ENCODE data around the gene ZBTB7C. TPM values are rescaled to one million over a fixed set of nuclear protein-coding genes. Genes with fewer than 3 reads are reported as not detected.

ZBTB7C gene
- total RNA-seq, 2 experiments from 2014 or later = 0.04 to 0.06 TPM

DNA sequence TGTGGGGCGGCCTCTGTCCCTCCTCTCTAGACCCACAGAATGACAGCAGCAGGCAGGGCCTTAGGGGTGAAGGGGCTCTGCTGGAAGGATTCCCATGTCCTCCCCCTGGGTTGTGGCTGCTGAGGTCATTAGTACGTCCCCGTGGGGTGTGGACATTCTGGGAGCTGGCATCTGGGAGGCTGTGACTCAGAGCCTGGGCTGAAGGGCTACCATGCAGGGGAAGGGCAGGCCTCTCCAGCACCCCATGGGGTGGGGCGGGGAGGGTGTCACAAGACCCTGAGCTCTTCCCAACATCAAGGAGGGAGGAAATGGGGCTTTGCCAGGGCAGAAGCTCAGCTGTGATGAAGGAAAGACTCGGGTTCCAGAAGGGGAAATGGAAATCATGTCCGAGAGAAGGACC lies 373.0 kb downstream of the ZBTB7C start:
- CTCF ChIA-PET = no interaction called here
- POLR2A ChIA-PET = no interaction called here

GRCh38 chr18:48035556-48035860 lies 373.7 kb downstream of the ZBTB7C start:
- ChIA-PET POLR2A (no interaction called here), CTCF (no interaction called here)

DNA sequence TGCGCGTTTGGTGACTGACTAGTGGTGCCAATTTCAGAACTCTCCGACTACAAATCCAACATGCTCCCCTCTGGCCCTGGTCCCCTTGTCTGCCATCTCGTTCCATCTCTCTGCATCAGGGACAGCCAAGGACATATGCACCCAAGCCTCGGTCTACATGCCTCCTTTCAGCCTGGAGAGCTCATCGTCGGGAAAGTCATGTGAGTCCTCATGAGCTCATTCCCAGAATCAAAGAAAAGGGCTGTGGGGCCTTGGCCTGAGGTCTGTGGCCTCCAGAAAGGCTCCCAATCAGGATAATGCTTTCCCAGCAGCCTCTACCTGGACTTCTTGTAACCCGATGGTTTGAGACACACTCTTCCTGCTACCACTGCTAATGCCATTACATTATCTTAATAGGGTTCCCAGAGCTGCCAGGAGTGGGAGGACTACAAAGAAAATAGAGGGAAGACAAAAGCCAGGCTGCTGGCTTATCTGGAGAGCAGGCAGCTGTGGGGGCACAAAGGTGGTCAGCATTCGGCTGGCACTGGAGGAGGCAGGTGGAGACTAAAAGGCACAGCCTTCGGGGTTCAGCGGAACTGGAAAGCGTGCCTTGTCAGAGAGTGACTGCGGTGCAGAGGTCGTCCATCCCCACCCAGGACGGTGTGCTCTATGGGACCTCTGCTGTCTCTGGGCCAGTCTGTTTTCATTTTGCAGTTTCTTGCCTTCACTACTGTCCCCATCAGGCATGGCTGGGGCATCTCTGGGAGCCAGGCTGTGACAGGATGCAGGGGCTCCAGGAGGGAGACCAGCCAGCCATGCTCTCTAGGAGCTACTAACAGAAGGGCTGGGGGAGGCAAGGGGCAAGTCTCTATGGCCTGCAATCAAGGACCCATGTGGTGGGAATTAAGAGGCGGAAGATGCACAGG lies 374.3 kb downstream of the ZBTB7C start:
- CTCF ChIA-PET = no interaction called here

DNA sequence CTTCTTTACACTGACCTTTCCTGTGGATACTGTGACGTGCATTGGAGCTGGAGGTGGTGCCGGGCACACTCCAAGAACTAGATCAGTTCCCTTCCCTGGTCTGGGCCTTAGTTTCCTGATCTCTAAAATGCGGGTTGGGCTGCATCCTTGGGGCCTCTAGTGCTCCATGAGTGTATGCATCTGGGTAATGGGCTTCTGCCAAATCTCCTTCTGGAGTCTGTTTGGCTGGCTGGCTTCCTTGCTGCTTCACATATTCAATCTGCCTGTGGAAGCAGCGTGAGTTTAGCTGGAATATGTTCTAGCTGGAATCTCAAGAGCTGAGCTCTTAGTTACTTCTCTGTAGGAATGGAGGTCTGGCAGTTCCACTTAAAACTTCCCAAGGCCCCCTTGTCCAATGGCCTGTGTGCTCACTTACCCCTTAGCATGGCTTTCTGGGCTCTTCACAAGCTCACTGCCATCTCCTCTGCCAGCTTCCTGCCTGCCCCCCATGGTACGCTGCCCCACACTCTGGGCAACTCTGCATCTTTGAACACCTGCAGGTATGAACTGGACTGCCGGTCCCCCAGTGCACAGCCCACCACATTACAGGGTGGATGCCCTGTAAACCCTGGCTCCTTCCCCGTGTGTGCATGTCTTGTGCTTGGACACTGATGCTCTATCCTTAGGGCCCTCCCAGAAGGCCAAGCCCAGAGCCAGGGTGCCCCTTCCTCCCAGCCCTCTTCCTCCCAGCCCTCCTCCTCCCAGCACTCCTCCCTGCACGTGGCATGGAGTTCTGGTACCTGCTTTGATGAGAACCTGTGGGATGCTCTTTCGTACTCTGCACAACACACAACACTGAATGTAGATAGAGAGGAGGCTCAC lies 375.2 kb downstream of the ZBTB7C start:
- ChIA-PET CTCF (no interaction called here), POLR2A (no interaction called here)

More for the DNA sequence above, 374.3 kb downstream of the ZBTB7C start:
- POLR2A ChIA-PET = no interaction called here

DNA sequence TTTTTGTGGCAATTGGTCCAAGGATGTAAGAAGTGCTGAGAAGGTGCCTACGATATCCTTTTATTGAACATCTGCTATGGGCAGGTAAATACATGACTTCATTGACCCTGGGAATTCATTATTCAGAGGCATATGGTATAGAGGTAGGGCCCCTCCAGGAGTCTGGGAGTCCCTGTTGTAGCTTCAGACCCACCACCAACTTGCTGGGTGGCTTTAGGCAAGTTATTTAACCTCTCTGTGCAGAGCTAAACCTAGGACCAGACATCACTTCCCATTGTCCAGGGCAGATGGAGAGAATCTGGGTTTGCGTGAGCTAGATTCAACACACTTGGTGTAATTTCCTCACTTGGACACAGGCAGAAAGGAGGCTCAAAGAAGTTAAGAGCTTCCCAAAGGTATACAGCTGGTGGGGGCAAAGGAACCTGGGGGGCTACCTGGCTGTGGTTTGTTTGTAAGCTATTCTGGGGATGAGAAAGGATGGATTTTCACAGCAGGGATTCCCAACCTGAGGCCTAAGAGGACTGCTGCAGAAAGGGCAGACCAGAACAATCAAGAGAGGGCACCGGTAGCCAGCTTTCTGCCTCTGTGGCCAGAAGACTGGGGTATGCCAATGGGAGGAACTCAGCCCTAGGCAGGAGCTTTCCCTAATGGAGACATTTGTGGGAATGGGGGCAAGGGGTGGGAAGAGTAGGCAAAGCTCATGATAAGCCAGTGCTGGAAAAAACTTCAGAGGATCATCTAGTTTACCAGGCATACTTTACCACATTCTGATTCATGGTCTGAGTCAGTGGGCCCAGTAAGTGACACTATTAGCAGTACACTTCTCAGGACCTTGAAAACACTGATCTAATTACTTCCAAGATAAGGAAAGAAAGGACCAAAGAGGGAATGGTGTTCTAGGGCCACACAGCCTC lies 376.1 kb downstream of the ZBTB7C start:
- ChIA-PET CTCF (interaction anchor here (0.6 kb wide), 2 partner anchors 68 to 361 kb away, joined by 3 read pairs; no protein-coding TSS in a partner anchor), POLR2A (no interaction called here)

DNA sequence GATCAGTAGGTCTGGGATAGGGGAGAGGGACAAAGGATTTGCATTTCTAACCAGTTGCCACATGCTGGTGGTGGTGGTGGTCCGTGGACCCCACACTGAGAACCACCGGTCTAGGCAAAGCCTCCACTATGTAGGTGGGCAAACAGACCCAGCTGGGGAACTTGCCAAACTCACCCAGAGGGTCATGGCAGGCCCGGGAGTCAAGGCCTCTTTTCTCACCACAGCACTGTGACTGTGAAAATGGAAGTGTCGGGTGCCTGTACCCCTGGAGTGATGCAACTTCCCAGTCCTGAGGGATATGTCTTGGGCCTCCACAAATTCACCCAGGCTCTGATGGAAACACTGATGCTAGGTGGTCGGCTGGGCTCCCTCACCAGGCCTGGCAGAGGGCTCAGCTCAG lies 377.5 kb downstream of the ZBTB7C start:
- POLR2A ChIA-PET = no interaction called here
- CTCF ChIA-PET = interaction anchor here (1.0 kb wide), 1 partner anchor 414 kb away, joined by 3 read pairs; no protein-coding TSS in a partner anchor

DNA sequence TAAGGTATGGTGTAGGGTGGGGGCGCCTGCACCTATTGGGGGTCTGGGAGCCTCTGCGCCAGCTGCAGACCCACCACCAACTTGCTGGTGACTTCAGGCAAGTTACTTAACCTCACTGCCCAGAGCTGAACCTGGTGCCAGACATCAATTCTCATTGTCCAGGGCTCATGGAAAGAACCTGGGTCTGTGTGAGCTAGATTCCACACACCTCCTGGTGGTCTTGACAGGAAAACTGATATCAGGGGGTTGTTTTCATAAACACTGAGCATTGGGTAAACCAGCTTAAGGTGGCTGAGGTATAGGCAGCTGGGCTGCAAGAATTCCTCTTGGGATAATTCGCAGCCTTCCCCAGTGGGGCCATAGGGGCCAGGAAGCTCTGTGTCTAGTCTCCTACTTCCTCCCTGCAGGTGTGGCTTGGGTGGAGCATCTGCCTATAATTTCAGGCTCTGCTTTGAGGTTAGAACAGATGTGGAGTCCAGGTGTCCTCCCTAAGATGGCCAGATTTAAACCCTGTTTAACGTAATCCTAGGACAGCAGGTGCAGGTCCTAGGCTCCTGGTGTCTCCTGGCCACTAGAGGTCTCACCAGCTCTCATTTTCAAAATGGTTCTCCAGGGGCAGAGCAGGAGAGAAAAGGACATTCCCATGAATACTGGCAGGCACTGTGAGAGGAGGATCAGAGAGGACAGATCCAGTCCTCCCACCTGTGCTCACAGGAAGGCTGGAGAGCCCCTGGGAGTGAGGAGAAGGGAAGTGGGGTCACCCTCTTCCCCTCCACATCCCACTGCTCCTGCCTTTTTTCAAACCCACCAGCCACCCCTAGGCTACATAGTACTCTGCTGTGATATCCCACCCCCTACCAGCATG lies 378.3 kb downstream of the ZBTB7C start:
- POLR2A ChIA-PET = interaction anchor here (0.5 kb wide), 1 partner anchor 437 kb away, joined by 3 read pairs; no protein-coding TSS in a partner anchor
- CTCF ChIA-PET = interaction anchor here (0.6 to 1.0 kb wide), 2 partner anchors 44 to 414 kb away, joined by 3 read pairs; no protein-coding TSS in a partner anchor

DNA sequence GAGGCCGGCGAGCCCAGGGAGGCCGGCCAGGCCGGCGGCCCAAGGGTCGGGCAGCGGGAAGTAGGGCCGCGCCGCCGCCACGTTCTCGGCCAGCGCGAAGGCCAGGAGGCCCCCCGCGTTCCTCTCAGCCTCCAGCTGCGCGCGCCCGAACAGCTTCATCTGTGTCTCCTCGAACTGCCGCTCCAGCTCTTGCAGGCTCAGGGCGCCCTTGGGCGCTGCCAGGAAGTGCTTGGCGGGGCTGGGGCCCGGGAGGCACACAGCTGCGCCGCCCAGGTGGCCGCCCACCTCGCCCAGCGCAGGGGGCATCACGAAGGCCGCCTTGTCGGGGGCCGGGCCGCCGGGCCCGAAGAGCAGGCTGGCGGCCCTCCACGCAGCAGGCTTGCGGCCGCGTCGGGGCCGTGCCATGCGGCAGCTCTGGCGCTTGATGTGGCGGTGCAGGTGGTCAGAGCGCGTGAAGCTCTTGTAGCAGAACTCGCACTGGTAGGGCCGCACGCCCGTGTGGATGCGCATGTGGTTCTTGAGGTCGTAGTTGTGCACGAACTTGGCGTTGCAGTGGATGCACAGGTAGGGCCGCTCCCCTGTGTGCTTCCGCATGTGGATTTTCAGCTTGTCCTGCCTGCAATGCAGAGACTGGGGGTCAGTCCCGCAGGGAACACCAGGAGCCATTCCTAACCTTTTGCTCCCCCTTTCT lies 379.7 kb downstream of the ZBTB7C start:
- POLR2A ChIA-PET = no interaction called here
- CTCF ChIA-PET = interaction anchor here (1.0 kb wide), 1 partner anchor 43 kb away, joined by 4 read pairs; no protein-coding TSS in a partner anchor

GRCh38 chr18:48028696-48029095 lies 380.5 kb downstream of the ZBTB7C start:
- CTCF ChIA-PET = no interaction called here
- POLR2A ChIA-PET = interaction anchor here (0.5 kb wide), 1 partner anchor 98 kb away, joined by 4 read pairs; no protein-coding TSS in a partner anchor

GRCh38 chr18:48028081-48028480 lies 381.1 kb downstream of the ZBTB7C start:
- CTCF ChIA-PET = interaction anchor here (0.7 kb wide), 1 partner anchor 262 kb away, joined by 4 read pairs; no protein-coding TSS in a partner anchor
- POLR2A ChIA-PET = no interaction called here

DNA sequence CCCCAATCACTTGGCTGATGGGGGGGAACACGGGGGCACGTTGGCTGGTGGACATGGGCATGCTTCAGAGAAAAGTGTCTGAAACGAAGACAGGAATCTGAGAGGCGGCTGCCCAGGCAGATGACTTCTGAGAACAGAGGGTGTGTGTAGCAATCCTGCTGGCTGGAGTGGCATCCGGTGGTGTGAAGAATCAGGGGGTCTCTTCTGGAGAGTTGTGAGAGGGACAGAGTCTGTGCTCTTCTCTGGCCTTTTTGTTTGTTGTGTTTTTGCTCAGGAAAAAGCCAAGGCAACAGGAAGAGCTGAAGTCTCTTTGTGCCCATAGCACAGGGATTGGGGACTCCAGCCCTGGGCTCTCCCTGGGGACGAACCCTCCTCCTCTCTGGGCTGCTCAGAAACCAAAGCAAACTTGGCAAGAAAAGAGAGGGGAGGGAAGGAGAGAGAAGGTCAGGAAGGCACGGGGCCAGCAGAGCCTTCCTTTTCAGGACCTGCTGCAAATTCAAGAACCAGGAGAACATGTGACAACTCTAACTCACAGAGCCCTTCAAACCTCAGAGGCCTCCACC lies 381.7 kb downstream of the ZBTB7C start:
- CTCF ChIA-PET = no interaction called here
- POLR2A ChIA-PET = no interaction called here

DNA sequence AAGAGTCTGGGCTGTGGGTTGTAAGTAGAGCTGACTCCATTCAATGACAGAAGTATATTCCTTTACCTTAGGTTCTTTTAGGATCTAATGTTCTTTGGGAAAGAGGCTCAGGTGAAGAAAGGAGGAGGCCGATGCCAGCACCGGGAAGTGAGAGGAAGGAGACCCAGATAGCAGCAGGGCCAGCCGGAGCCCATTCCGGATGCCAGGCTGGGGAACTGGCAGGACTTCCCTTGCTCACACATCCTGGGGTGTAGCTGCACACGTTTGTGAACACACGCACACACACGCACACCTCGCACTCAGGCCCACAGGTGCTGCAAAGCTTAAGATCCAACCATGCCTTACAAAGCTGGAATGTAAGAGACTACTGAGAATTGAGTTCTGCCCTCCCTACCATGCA lies 383.0 kb downstream of the ZBTB7C start:
- ChIA-PET POLR2A (interaction anchor here (0.6 kb wide), 1 partner anchor 15 kb away, joined by 4 read pairs; no protein-coding TSS in a partner anchor), CTCF (no interaction called here)

DNA sequence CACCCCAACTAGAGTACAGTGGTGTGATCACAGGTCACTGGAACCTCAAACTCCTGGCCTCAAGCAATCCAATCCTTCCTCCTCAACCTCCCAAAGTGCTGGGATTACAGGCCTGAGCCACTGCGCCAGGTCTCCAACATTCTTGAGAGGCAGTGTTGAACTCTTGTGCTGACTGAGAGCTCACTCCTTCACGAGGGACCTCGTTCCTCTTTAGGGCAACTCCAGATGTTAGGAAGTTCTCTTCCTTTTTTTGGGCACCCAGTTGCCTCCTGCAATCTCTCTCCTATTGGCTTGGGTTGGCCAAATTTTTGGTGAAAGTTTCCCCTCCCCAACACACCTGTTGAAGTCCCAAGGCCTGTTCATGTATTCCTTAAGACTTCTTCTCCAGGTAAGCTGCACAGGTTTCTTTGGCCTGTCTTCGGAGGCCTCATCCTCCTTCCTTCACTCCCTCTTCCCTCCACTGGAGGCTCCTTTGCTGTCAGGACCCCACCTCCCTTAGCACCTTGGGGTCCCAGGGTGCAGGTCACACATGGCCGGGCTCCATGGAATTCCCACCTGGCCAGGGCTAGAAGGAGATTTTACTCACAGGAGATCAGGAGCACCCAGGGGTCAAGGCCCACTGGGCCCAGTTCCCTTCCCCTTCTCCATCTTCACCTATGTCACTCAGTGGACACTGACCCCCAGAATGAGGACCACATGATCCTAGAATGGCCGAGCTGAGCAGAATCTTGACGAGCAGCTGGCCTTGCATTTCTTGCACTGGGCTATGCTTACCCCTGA lies 384.1 kb downstream of the ZBTB7C start:
- POLR2A ChIA-PET = no interaction called here
- CTCF ChIA-PET = interaction anchor here (1.2 kb wide), 1 partner anchor 252 kb away, joined by 3 read pairs; no protein-coding TSS in a partner anchor

DNA sequence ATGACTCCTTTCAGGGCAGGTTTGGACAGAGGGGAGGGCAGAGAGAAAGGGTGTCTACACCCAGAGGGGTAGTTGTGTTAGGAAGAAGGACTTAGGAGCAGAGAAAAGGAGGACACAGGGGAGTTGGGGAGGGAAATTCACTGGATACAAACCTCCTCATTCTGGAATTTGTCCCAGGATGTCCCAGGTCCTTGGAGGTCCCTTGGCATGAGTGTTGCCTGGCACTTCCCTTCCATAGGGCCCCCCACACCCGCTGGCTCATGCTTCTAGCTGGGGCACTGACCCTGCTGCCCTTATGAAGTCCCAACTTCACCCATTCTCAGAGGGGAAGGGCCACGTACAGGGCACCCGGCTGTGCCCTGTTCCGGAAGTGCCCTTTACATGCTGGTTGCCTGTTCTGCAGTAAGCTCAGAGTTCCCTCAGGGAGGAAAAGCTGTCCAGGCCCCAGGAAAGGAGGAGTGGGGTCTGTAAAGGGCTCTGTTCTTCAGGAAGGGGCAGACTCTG lies 385.1 kb downstream of the ZBTB7C start:
- CTCF ChIA-PET = interaction anchor here (1.2 kb wide), 1 partner anchor 251 kb away, joined by 3 read pairs; no protein-coding TSS in a partner anchor
- POLR2A ChIA-PET = no interaction called here

DNA sequence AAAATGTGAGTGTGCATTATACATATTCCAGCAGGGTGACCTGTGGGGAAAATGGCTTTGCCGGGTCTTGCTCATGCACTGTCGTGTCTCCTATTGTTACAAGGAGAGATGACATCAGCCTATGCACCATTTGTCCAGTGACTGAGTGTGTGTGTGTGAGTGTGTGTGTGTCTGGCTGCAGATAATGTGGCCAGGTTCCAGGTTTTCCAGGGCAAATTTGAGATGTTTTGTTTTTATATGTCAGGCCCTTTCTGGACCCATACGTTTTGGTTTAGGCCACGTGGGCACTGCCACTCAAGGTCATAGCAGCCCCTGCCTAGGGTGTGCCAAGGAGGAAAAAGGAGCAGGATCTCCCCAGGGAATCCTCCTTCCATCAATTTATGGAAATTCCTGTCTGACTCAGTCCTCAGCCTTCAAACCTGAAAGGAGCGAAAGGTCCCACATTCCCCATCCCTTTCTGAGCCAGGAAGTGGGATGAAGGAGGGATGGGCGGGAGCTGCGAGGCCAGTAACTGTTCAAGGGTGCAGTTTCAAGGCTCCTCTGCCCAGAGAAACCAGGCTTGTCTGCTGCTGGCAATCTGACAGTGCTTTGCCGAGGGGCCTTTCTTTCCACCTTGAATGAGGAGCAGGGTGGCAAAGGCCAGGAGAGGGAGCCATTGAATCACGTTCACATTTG lies 385.7 kb downstream of the ZBTB7C start:
- POLR2A ChIA-PET = no interaction called here
- CTCF ChIA-PET = interaction anchor here (1.2 kb wide), 1 partner anchor 250 kb away, joined by 3 read pairs; no protein-coding TSS in a partner anchor
